Kidney (tissue), 14 donors: ENCODE results near the gene IGFLR1. TPM values are rescaled to one million over a fixed set of nuclear protein-coding genes. Genes with fewer than 3 reads are reported as not detected.
A peak's percentile ranks its signal among the peaks of the same experiment; 100 is the strongest.
"Not testable (repeated sequence)": the region's sequence is repeated elsewhere in the genome, so short reads cannot be mapped to it uniquely, and the experiment has no call there.

Source experiments
- DNase-seq, 5 donors: peaks; one replicate each; pipeline ENCODE4 v3.0.0-alpha.2; 2013 to 2020
- FAIRE-seq: peaks from 2 replicates; lab custom pipeline; 2012; peaks lifted over from hg19 to GRCh38; lab: Jason Lieb, UNC
- H3K27ac ChIP-seq, 2 donors: one replicate each; pipeline ENCODE4 v1.7.0; 2013; ENCODE audit warnings: low read depth in 2 of 2, low read length in 2 of 2, inconsistent platforms in 1 of 2
- H3K27me3 ChIP-seq: one replicate; pipeline ENCODE4 v1.7.1; 2013; ENCODE audit warnings: low read length, inconsistent platforms; ENCODE audit not compliant: control insufficient read depth, insufficient read depth
- H3K36me3 ChIP-seq, 3 donors: one replicate each; pipeline versions ENCODE4 v1.7.0 to v1.7.1; 2013; ENCODE audit warnings: low read length in 3 of 3, control low read depth in 1 of 3, inconsistent platforms in 1 of 3; ENCODE audit not compliant: insufficient read depth in 3 of 3, control insufficient read depth in 2 of 3
- H3K4me1 ChIP-seq, 3 donors: one replicate each; pipeline versions ENCODE4 v1.7.0 to v1.7.1; 2013; ENCODE audit warnings: low read length in 3 of 3, inconsistent platforms in 1 of 3, low read depth in 1 of 3; ENCODE audit not compliant: control insufficient read depth in 2 of 3, insufficient read depth in 2 of 3
- H3K4me3 ChIP-seq, 3 donors: one replicate each; pipeline versions ENCODE4 v1.7.0 to v1.8.1; 2013; ENCODE audit warnings: low read length in 3 of 3, control low read depth in 1 of 3, inconsistent platforms in 1 of 3
- H3K9ac ChIP-seq, 3 donors: one replicate each; pipeline versions ENCODE4 v1.7.0 to v1.7.1; 2013; ENCODE audit warnings: low read length in 3 of 3, control low read depth in 1 of 3, inconsistent platforms in 1 of 3
- H3K9me3 ChIP-seq, 3 donors: one replicate each; pipeline versions ENCODE4 v1.7.0 to v1.7.1; 2013; ENCODE audit warnings: low read length in 3 of 3, control low read depth in 1 of 3, inconsistent platforms in 1 of 3; ENCODE audit not compliant: control insufficient read depth in 2 of 3, insufficient read depth in 1 of 3
- intact Hi-C: fragments of 100-400 bp; cut with DNase I; formaldehyde crosslinking; loops from one replicate; pipeline ENCODE4 v1.11.1; 2022
- polyA plus RNA-seq: library from polyadenylated mRNA; stranded (reverse); fragments of 350-450 nt; fragmentation: Illumina TruSeq; extraction: RNeasy Lipid Tissue Mini Kit (QIAGEN cat#74804); gene quantifications from one replicate; pipeline ENCODE4 v1.2.3, GENCODE V29; 2014; ENCODE audit warnings: low read depth, low replicate concordance; ENCODE audit not compliant: insufficient read depth
- total RNA-seq: library from RNA; stranded (reverse); fragmentation: NEBNext Ultra II Directional; extraction: Animal tissue kit (Norgen Biotek cat#: 25700); gene quantifications from one replicate; pipeline ENCODE4 v1.2.1, GENCODE V29; 2021
- TF ChIP-seq, protein P1 (sequence below): IDR thresholded peaks from 3 replicates; pipeline ENCODE4 v1.5.1; 2012; ENCODE audit warnings: mild to moderate bottlenecking, moderate library complexity, borderline replicate concordance; ENCODE audit not compliant: insufficient read depth; ENCODE audit errors: extremely low read depth
- donor health status: control.
- donor health status: control.
- donor health status: control.
- donor health status: control.
- donor health status: control.
- donor health status: DM: yes; HTN: yes; CAD: no.
- donor health status: Normal renal cell carcinoma (clear cell type).

Gene IGFLR1
- total and polyA plus RNA-seq, 2 donors from 2014 or later, result 22.3 to 26.0 TPM

DNA sequence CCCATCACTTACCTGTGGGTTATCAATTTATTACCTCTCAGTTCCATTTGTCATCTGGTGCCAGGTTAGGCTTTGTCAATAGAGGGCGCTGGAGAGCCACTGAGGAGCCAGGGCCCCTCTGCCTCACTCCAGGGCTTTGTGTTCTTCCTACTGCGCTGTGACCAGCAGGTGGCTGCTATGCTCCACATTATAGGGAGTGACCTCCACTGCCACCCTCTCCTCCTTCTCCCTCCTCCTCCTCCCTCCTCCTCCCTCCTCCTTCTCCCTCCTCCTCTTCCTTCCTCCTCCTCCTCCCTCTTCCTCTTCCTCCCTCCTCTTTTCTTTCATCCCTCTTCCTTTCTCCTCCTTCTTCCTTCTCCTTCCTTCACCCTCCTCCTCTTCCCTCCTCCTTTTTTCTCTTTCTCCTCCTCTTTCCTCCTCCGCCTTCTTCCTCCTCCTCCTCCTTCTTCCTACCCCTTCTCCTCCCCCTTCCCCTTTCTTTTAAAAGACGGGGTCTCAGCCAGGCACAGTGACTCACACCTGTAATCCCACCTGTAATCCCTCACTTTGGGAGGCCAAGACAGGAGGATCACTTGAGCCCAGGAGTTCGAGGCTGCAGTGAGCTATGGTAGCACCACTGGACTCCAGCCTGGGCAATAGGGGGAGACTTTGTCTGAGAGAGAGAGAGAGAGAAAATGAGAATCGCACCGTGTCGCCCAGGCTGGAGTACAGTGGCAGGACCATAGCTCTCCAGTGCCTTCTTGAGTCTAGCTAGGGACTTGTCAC is 48.2 kb downstream of the IGFLR1 start:
- Histone ChIP-seq H3K4me3 (no peak overlapping the region), H3K27me3 (no peaks in the 10 kb centered on the region), H3K4me1 (no peaks in the 10 kb centered on the region), H3K36me3 (no peaks in the 10 kb centered on the region), H3K27ac (no peak overlapping the region), H3K9me3 (no peaks in the 10 kb centered on the region), H3K9ac (no peak overlapping the region)
- TF ChIP-seq, protein P1, sequence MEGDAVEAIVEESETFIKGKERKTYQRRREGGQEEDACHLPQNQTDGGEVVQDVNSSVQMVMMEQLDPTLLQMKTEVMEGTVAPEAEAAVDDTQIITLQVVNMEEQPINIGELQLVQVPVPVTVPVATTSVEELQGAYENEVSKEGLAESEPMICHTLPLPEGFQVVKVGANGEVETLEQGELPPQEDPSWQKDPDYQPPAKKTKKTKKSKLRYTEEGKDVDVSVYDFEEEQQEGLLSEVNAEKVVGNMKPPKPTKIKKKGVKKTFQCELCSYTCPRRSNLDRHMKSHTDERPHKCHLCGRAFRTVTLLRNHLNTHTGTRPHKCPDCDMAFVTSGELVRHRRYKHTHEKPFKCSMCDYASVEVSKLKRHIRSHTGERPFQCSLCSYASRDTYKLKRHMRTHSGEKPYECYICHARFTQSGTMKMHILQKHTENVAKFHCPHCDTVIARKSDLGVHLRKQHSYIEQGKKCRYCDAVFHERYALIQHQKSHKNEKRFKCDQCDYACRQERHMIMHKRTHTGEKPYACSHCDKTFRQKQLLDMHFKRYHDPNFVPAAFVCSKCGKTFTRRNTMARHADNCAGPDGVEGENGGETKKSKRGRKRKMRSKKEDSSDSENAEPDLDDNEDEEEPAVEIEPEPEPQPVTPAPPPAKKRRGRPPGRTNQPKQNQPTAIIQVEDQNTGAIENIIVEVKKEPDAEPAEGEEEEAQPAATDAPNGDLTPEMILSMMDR, result peak; percentile 99
- no peak for FAIRE-seq
- DNase-seq, result peak; percentile 89 to 94 (median 90)
- intact Hi-C loops, result no loop called here

- intact Hi-C loops, result no loop called here
- Histone ChIP-seq H3K27me3 (no peaks in the 10 kb centered on the region), H3K9ac (no peak overlapping the region), H3K4me1 (no peaks in the 10 kb centered on the region), H3K36me3 (no peaks in the 10 kb centered on the region), H3K9me3 (no peaks in the 10 kb centered on the region), H3K4me3 (no peak overlapping the region), H3K27ac (no peak overlapping the region)
- FAIRE-seq, result no peak
- TF ChIP-seq, protein P1, result no peak
- DNase-seq, result no peak
These were observed 48.8 kb downstream of the IGFLR1 start for GRCh38 chr19:35693422-35693821.

GRCh38 chr19:35692010-35692409 is 50.2 kb downstream of the IGFLR1 start:
- Histone ChIP-seq H3K4me3 (no peak overlapping the region), H3K9ac (no peak overlapping the region), H3K4me1 (no peaks in the 10 kb centered on the region), H3K36me3 (no peaks in the 10 kb centered on the region), H3K9me3 (no peaks in the 10 kb centered on the region), H3K27ac (no peak overlapping the region), H3K27me3 (no peaks in the 10 kb centered on the region)
- DNase-seq (no peak), FAIRE-seq (no peak)
- intact Hi-C loops, result no loop called here
- TF ChIP-seq, protein P1, result no peak

DNA sequence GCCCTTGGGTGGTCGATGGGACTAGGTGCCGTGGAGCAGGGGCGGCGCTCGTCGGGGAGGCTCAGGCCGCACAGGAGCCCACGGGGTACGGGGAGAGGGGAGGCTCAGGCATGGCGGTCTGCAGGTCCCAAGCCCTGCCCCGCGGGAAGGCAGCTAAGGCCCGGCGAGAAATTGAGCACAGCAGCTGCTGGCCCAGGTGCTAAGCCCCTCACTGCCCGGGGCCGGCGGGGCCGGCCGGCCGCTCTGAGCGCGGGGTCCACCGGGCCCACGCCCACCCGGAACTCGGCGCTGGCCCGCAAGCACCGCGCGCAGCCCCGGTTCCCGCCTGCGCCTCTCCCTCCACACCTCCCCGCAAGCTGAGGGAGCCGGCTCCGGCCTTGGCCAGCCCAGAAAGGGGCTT is 51.1 kb downstream of the IGFLR1 start:
- DNase-seq, H3K9me3 ChIP-seq, H3K4me3 ChIP-seq, H3K36me3 ChIP-seq, FAIRE-seq, H3K27ac ChIP-seq, H3K9ac ChIP-seq, H3K4me1 ChIP-seq, H3K27me3 ChIP-seq, intact Hi-C loops: not testable (repeated sequence)
